ENCODE results near the gene PLK5. TPM values are rescaled to one million over a fixed set of nuclear protein-coding genes. Genes with fewer than 3 reads are reported as not detected.

PLK5 gene
- total RNA-seq, 2 experiments from 2014 or later: not detected

GRCh38 chr19:1509602-1510441, 14.1 kb upstream of the PLK5 start:
- no peaks in the 10 kb centered on the region for H3K9me3 Mint-ChIP-seq
- intact Hi-C loops (cut with micrococcal nuclease): no loop called here
- H3K27me3 Mint-ChIP-seq: peaks cover 17% of the 10 kb centered on the region
- ATAC-seq: no peak
- ChIA-PET CTCF (interaction anchor here (1.5 kb wide), 1 partner anchor 19 kb away, joined by 3 read pairs; the partner anchor contains the start of gene REEP6), POLR2A (interaction anchor here (1.2 kb wide), 1 partner anchor 82 kb away, joined by 3 read pairs; no protein-coding TSS in a partner anchor)
- no peak overlapping the region for H3K27ac Mint-ChIP-seq
- TF ChIP-seq, protein P1, sequence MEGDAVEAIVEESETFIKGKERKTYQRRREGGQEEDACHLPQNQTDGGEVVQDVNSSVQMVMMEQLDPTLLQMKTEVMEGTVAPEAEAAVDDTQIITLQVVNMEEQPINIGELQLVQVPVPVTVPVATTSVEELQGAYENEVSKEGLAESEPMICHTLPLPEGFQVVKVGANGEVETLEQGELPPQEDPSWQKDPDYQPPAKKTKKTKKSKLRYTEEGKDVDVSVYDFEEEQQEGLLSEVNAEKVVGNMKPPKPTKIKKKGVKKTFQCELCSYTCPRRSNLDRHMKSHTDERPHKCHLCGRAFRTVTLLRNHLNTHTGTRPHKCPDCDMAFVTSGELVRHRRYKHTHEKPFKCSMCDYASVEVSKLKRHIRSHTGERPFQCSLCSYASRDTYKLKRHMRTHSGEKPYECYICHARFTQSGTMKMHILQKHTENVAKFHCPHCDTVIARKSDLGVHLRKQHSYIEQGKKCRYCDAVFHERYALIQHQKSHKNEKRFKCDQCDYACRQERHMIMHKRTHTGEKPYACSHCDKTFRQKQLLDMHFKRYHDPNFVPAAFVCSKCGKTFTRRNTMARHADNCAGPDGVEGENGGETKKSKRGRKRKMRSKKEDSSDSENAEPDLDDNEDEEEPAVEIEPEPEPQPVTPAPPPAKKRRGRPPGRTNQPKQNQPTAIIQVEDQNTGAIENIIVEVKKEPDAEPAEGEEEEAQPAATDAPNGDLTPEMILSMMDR (IDR thresholded peaks at IDR 0.05): no peak
- no peaks in the 10 kb centered on the region for H3K36me3 Mint-ChIP-seq (ENCODE audit: low read depth)
- peaks cover 13% of the 10 kb centered on the region for H3K4me1 Mint-ChIP-seq (ENCODE audit: low read depth)
- no peak overlapping the region for H3K4me3 Mint-ChIP-seq
- no peak for DNase-seq

DNA sequence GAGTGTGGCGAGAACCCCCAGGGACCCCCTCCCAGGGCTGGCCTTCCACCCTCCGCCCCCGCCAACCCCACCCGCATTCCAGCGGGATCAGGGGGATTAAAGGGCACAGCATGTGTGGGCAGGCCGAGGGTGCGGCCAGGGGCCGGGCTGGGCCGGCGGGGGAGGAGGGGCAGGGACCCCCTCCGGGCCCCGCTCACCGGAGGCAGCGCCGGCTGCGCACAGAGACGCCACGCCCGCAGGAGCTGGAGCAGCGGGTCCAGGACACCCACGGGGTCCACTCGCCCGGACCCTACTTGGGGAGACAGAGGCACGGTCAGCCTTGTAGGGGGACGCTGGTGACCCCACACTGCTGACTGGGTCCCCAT, 13.5 kb upstream of the PLK5 start:
- Mint-ChIP-seq H3K27me3 (peaks cover 14% of the 10 kb centered on the region), H3K36me3 (ENCODE audit: low read depth) (no peaks in the 10 kb centered on the region), H3K9me3 (no peaks in the 10 kb centered on the region), H3K4me1 (ENCODE audit: low read depth) (peaks cover 13% of the 10 kb centered on the region), H3K27ac (no peak overlapping the region), H3K4me3 (no peak overlapping the region)
- ATAC-seq: no peak
- ChIA-PET POLR2A (no interaction called here), CTCF (no interaction called here)
- intact Hi-C loops (cut with micrococcal nuclease): no loop called here
- DNase-seq: no peak
- TF ChIP-seq, protein P1 (IDR thresholded peaks at IDR 0.05): no peak

DNA sequence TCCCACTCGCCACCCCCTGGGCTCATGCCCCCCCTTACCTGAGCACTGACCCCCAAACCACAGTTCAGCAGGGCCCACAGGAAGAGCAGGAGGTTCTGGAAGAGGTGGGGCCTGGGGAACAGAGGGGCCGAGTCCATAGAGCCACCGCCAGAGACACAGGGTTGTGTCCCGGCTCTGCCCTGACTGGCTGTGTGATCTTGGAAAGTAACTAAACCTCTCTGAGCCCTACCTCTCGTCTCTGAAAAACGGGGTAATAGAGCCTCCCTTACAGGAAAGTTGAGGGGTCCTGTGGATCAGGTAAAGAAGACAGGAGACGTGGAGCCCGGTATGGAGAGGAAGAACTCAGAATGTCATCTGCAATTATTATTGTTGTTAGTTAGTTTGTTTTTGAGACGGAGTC, 13.1 kb upstream of the PLK5 start:
- DNase-seq: no peak
- intact Hi-C loops (cut with micrococcal nuclease): no loop called here
- POLR2A ChIA-PET: no interaction called here

DNA sequence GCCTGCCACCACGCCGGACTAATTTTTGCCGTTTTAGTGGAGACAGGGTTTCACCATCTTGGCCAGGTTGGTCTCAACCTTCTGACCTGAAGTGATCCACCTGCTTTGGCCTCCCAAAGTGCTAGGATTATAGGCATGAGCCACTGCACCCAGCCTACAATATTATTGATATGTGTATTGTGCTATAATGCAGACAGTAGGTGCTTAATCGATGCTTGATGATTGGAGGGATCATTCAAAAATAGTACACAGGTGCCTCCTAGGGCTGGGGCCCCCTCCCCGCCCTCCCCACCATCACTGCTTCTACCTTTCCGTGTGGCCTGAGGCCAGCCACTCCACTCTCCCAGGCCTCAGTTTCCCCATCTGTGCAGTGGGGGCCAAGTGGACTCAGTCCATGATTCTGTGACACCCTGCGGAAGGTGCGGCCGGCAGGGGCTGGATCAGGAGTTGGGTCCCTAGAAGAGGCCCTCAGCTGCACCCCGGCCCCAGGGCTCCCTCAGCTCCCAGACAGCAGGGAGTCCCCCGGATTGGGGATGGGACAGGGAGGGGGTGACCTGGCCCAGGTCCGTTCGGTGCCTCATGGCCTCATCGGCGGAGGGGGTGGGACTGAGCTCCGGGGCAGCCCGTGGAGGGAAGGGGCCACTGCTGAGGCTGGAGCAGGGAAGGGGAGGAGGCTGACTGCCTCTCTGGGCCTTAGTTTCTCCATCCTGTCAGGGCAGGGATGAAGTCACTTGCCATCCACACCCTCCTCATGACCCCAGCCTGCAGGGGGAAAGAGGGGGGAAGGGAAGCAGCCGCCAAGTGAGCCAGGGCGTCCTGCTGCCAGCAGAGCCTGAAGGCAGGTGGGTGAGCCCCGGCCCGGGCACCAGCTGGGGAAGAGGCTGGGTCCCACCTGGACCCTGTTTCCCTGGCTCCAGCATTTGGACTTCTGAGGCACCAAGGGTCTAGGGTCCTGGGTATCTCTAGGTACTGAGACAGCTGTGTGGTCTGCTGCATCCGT, 12.3 kb upstream of the PLK5 start:
- Mint-ChIP-seq H3K4me1 (ENCODE audit: low read depth) (peaks cover 13% of the 10 kb centered on the region), H3K36me3 (ENCODE audit: low read depth) (no peaks in the 10 kb centered on the region), H3K27ac (no peak overlapping the region), H3K4me3 (peak overlapping the region; percentile 66), H3K9me3 (no peaks in the 10 kb centered on the region), H3K27me3 (peaks cover 13% of the 10 kb centered on the region)
- TF ChIP-seq, protein P1 (IDR thresholded peaks at IDR 0.05): no peak
- intact Hi-C loops (cut with micrococcal nuclease): no loop called here
- ATAC-seq (no peak), DNase-seq (no peak)
- ChIA-PET POLR2A (interaction anchor here (0.6 kb wide), 1 partner anchor 18 kb away, joined by 3 read pairs; no protein-coding TSS in a partner anchor), CTCF (interaction anchor here (0.7 to 0.9 kb wide), 2 partner anchors 9 to 35 kb away, joined by 3 read pairs; no protein-coding TSS in a partner anchor)

More for the DNA sequence above, 13.1 kb upstream of the PLK5 start:
- Mint-ChIP-seq H3K4me3 (no peak overlapping the region), H3K36me3 (ENCODE audit: low read depth) (no peaks in the 10 kb centered on the region), H3K4me1 (ENCODE audit: low read depth) (peaks cover 13% of the 10 kb centered on the region), H3K27ac (no peak overlapping the region), H3K27me3 (peaks cover 13% of the 10 kb centered on the region), H3K9me3 (no peaks in the 10 kb centered on the region)
- ATAC-seq: no peak
- CTCF ChIA-PET: no interaction called here
- TF ChIP-seq, protein P1 (IDR thresholded peaks at IDR 0.05): no peak

All from activated CD8-positive, alpha-beta T cell treated with anti-CD3 and anti-CD28 coated beads for 36 hours (primary cell).